D341Med (cell line): ENCODE measurements around the gene SNRNP40.
"Not testable (repeated sequence)": the region's sequence is repeated elsewhere in the genome, so short reads cannot be mapped to it uniquely, and the experiment has no call there.

Experiments used
- DNase-seq: peaks from one replicate; pipeline ENCODE4 v3.0.0; 2012; ENCODE audit warnings: low spot score

The SNRNP40 gene

GRCh38 chr1:31296486-31297276 is at the start of gene SNRNP40, which contains the start of gene ZCCHC17:
Gene SNRNP40 (minus strand): TSS chr1:31296788. CDS start chr1:31296751, 37 bp downstream.
Gene ZCCHC17 (plus strand): TSS chr1:31297032. CDS start chr1:31310099, 13,067 bp downstream.
- DNase-seq = peak; percentile 96

DNA sequence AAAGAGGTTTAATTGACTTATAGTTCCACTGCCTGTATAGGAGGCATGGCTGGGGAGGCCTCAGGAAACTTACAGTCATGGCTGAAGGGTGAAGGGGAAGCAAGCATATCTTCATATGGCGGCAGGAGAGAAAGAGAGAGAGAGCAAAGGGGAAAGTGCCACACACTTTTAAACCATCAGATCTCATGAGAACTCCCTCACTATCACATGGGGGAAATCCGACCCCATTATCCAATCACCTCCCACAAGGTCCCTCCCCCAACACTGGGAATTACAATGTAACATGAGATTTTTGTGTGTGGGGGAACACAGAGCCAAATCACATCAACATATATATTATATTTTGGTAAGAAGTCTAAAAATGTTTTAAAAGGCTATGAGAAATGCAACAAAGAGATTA is 49.0 kb upstream of the SNRNP40 start:
- no peak for DNase-seq

DNA sequence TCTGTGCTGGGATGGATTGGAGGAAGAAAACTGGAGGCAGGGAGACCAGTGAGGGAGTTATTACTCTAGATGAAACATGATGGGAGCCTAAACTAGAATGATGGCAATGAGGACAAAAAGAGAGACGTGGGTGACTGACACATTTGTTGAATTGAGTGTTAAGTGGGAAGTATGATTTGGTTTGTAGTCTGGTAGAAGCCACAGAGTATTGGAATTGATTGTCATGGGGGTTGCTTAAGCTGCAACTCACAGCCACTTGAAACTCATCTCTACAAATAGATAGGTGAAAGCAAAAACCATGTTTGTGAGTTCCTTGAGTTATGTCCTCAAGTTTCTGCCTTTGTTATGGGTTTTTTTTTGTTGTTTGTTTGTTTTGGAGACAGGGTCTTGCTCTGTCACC is 47.9 kb upstream of the SNRNP40 start:
- no peak for DNase-seq

DNA sequence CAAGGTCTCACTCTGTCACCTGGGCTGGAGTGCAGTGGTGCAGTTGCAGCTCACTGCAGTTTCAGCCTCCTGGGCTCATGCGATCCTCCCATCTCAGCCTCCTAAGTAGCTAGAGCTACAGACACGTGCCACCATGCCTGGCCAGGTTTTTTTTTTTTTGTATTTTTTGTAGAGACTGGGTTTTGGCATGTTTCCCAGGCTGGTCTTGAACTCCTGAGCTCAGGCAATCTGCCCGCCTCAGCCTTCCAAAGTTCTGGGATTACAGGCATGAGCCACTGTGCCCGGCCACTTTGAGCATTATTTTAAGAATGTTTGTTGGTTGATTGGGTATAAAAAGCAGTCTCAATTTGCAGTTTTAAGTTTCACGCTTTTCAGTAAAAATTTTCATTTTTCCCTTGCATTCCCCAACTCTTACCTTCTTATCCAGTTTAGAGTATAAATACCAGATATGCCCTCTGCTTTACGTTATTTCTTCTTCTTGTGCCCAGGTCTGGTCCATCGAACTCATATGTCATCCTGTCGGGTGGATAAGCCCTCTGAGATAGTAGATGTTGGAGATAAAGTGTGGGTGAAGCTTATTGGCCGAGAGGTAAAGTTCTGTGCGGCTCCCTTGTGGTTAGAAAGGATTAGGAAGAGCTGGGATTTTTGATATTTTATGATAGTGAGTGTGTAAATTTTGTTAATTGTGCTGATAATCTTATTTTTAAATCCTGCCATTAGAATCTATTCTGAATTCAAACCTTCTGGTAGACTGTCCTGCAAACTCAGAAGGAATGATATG is 40.3 kb upstream of the SNRNP40 start:
- DNase-seq = no peak

GRCh38 chr1:31335007-31335406 is 38.4 kb upstream of the SNRNP40 start:
- peak; percentile 60 for DNase-seq

- no peak for DNase-seq
These were observed 30.8 kb upstream of the SNRNP40 start for GRCh38 chr1:31327381-31327780.

GRCh38 chr1:31326461-31326860 is 29.9 kb upstream of the SNRNP40 start:
- DNase-seq = peak; percentile 22

DNA sequence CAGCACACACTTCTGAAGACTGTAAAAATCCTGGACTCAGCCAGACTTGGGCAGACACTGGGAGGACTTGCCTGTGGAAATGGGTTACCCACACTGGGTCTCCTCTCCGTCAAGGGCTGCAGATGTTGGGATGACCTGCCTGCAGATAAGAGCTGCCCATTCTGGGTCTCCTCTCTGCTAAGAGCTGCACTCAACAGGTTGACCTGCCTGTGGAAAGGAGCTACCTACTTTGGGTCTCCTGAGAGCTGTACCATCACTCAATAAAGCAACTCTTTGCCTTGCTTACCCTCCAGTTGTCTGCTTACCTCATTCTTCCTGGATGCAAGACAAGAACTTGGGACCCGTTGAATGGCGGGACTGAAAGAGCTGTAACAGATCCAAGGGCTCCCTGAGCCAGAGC is 28.4 kb upstream of the SNRNP40 start:
- no peak for DNase-seq

DNA sequence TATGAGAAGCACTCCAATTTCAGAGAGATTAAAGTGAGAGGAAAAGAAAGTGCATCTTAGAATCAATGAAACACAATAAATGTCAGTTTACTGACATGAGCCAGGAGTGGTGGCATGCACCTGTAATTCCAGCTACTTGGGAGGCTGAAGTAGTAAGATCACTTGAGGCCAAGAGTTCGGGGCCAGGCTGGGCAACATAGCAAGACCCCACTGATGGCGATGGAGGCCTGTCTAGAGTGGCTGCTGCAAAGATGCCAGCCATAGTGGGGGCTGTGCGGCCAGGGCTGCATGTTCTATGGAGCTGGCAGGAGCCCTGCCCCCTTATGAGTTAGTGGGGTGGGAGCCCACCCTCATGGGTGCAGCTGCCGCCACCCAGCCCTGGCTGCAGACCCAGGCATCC is 27.5 kb upstream of the SNRNP40 start:
- no peak for DNase-seq

GRCh38 chr1:31318146-31318545 is 21.6 kb upstream of the SNRNP40 start:
- DNase-seq = no peak

- no peak for DNase-seq
These were observed 19.3 kb upstream of the SNRNP40 start for GRCh38 chr1:31315902-31316301.

- no peak for DNase-seq
These were observed 13.6 kb upstream of the SNRNP40 start for GRCh38 chr1:31310198-31310597.

DNA sequence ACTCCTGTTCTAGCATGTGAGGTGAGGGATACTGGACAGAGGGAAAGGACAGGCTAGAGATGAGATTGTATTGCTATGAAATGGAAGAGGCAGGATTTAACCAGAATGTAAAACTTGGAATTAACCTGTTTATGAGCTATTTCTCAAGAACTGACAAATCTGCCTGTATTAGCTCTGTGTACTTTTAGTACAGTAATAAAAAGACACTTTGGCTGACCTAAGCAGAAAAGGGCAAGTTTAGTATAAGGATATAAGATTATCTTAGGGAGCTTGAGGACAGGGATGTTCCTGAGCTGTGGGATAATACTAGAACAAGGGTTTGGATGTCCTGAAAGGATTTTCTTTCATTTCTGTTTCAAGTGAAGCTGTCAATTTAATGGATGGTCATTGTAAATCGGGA is 11.4 kb upstream of the SNRNP40 start:
- no peak for DNase-seq

- DNase-seq = no peak
These were observed 9.7 kb upstream of the SNRNP40 start for GRCh38 chr1:31306278-31306677.

- DNase-seq = no peak
These were observed 6.3 kb upstream of the SNRNP40 start for GRCh38 chr1:31302709-31303441.

DNA sequence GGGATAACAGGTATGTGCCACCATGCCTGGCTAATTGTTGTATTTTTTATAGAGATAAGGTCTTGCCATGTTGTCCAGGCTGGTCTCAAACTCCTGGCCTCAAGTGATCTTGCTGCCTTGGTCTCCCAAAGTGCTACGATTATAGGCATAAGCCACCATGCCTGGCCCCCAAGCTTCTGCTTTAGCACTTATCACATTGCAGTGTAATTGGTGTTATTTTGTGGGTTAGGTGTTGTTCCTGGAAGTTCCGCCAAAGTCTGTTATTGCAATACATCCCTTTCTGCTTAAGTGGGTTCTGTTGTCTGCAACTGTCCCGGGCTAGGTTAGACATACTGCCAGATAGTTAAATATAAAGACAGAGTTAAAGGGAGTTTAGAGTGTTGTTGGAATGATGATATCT is 3.6 kb upstream of the SNRNP40 start:
- DNase-seq = no peak

DNA sequence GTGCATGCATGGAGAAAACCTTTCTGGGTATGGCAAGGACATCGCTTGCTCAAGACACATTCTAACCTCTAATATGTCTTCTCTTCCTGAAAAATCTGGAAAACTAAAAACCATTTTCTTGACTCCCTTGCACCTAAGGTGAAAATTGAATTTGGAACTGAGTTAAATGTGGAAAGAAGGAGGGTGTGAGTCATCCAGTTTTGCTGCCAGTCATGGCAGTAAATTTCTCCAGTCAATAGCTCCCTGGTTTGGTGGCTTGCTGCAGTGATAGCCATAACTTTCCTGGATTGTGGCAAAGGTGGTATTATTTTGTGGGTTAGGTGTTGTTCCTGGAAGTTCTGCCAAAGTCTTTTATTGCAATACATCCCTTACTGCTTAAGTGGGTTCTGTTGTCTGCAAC is 2.8 kb upstream of the SNRNP40 start:
- DNase-seq = no peak

GRCh38 chr1:31297277-31298247 is 974 bp upstream of the SNRNP40 start:
- DNase-seq = peak; percentile 24

DNA sequence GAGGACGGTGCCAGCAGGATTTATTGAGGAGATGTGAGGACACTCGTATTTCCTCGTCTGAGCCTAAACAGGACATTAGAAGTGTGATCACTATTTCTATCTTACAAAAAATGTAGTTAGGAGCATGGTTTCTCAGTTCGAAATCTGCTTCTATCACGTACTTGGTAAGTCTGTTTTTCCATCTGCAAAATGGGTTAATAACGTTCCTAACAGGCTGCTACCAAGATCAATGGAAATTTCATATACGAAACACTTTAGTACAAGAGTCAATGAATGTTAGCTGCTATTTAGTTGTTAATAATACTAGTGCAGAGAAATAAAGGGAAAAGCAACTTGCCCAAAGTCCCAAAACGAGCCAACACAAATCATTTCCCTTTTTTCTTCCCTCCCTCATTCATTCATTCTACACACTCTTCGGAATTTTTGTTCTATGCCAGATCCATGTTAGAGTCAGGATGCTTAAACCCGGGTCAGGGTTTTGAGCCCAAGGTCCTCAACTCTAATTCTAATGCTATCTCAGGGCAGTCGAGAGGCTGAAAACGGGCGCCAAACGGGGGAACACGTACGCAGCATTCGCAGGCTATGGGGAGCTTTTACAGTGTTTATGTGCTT is 608 bp downstream of the SNRNP40 start:
- no peak for DNase-seq

DNA sequence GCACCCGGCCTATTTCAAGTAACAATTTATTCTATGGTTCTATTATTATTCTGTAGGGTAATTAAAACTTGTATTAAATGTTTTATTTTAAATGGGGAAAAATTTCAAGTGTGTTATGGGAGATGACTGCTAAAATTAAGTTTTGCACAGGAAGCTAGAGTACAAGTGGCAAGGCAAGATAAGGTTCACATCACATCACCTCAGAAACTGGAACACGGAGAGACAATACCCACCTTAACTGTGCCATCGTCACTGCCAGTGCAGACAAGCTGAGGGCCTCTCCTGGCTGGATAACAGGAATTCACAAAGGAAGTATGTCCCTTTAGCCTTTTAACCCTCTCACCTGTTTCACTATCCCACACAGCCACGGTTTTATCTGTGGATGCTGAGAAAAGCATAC is 7.6 kb downstream of the SNRNP40 start:
- no peak for DNase-seq

- DNase-seq = not testable (repeated sequence)
These were observed 8.8 kb downstream of the SNRNP40 start for GRCh38 chr1:31287791-31288190.
